HG03060 (cell line): ENCODE data around the gene PSG1.
"Not testable (repeated sequence)": the region's sequence is repeated elsewhere in the genome, so short reads cannot be mapped to it uniquely, and the experiment has no call there.

Experiments used
- ATAC-seq: cut with Tn5 transposase; IDR thresholded peaks from one replicate; pipeline ENCODE4 v1.9.1; 2021; ENCODE audit warnings: low read depth, moderate number of reproducible peaks; ENCODE audit not compliant: unreplicated experiment

The PSG1 gene

DNA sequence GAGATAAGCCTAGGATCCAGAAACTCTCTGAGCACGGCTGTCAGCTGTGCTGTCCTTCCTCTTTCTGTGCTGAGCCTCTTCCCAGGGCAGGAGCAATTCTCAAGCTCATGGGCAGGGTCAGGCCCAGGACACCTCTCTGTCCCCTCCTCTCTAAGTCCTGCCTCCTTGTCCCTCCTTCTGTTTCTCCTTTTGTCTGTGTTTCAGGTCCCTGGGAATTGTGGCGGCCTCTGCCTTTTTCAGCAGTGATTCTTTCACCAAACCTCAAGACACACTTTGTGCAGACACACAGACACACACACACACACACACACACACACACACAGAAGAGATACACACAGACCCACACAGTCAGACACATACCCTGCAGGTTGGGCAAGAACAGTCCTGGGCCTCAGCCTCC lies at the start of gene PSG1:
TSS of gene PSG1 (minus strand) at position 101 of the 400 bp plus-strand sequence. CDS start 132 bp downstream, outside the sequence.
- ATAC-seq, result no peak

DNA sequence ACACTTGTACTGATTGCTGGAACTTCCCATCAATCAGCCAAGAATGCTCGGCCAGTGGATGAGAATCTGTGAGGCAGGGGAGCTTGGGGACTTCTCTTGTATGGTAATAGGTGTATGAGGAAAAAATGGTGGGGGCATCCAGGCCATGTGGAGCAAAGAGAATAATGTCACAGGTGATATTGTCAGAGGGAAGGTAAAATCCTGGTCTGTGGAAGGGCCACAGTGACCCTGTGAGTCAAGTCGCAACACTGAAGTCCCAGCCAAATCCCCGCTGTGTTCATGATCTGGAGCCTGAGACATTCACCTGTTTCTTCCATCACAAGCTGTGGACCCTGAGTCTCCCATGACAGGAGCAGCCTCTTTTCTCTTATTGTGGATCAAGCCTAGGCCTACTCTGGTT lies 49.4 kb upstream of the PSG1 start:
- ATAC-seq, result no peak

DNA sequence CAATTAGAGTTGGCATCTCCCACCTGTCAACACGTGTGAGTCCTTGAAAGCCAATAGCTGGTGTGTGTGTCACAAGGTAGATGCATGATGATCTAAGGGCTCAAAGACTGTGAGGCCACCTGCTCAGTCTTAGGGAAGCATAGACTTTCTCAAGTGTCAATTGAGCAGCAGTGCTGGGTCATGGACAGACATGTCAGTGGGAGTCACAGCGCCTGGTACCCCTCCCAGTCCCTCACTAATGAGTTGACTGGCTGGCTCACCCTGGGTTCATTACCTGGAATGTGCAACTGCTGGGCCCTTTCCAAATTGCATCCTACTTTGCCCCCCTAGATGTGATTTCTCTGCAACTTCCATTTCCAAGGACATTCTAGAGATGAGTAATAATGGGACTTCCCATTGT lies 47.3 kb upstream of the PSG1 start:
- ATAC-seq, result no peak

DNA sequence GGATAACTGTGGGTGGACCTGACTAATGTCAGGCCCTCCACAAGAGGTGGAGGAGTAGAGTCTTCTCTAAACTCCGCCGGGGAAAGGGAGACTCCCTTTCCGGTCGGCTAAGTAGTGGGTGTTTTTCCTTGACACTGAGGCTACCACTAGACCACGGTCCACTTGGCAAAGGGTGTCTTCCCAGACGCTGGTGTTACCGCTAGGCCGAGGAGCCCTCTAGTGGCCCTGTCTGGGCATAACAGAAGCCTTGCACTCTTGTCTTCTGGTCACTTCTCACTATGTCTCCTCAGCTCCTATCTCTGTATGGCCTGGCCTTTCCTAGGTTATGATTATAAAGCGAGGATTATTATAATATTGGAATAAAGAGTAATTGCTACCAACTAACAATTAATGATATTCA lies 43.6 kb upstream of the PSG1 start:
- not testable (repeated sequence) for ATAC-seq

DNA sequence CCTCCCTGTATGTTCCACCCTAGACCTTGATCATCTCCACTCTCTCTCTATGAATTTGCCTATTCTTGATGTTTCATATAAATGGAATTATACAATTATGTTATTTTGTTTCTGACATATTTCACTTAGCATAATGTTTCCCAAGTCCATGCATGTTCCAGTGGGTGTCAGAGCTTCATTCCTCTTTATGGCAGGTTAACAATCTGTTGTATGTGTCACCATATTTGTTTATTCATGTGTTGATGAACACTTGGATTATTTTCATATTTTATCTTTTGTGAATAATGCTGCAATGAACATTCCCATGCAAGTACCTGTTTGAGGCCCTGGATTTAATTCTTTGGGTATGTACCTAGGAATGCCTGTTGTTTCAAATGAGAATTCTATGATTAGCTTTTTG lies 41.5 kb upstream of the PSG1 start:
- not testable (repeated sequence) for ATAC-seq

DNA sequence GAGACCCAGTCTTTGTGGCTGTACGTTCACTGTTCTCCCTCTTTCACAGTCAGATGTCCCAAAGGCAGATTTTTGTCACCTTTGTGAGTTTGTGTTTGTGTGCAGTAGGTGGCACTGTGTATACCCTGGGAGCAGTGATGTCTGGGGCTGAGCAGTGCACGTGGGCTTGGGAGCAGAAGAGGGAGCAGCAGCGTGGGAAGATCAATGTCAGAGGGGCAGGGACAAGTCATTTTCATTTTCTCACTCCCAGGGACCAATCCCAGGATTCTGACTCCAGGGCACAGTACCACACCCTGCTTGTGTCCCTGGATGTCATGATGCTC lies 40.2 kb upstream of the PSG1 start:
- no peak for ATAC-seq

DNA sequence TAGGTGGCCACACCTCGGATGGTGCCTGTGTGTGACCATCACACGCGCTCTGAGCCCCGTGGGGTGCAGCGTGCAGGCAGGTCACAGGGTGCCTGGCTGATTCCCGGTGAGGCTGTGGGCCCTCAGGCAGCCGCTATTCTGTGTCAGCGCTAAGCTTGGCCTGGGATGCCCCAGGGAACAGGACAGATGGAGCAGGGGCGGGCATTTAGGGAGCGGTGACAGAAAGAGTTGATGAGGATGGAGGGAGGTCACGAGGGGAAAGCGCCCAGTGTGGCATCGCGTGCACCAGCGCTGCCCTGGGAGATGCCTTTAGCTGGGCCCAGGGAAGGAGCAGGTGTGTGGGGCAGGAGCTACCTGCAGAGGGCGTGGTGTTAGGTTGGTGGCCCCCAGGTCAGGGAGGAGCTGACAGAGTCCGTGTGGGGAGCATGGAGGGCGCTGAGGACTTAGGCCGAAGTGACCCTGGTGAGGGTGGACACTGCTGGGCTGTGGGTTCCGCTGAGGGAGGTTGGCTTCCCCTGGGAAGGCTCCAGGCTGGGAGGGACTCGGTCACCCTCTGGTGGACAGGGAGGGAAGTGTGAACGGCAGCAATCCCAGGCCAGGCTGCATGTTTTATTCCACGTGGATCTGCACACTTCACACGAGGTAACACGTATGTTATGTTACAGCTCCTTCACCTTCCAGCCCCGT lies 39.7 kb upstream of the PSG1 start:
- not testable (repeated sequence) for ATAC-seq

DNA sequence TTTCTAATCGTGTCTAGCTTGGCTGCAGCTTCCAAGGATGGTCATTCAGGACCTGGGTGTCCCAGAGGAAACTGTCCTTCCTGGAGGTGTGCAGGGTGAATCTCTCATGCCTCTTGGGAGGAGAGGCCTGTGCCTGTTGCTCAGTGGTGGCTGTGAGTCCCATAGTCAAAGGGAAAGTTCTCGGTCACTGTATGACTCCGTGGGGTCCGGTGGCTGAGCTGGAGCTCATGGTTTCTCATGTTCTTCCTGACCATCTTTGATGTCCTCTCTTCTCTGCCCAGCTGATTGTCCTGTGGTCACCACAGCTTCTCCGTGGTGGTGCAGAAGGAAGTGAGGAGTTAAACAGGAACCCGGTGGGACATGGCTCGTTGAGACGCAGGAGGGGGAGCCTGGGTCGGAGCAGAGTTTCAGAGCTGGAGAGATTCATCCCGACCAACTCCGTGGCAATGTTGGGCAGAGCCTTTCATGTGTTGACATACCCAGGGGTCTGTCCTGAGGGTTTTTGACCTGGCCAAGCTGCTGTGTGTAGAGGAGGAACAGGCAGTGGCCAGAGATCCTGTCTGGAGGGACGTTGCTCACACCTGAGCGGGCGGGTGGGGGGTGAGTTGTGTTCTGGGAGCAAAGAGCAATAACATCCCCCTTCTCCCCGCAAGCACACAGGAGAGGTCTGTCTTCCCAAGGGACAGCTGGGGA lies 39.0 kb upstream of the PSG1 start:
- not testable (repeated sequence) for ATAC-seq

DNA sequence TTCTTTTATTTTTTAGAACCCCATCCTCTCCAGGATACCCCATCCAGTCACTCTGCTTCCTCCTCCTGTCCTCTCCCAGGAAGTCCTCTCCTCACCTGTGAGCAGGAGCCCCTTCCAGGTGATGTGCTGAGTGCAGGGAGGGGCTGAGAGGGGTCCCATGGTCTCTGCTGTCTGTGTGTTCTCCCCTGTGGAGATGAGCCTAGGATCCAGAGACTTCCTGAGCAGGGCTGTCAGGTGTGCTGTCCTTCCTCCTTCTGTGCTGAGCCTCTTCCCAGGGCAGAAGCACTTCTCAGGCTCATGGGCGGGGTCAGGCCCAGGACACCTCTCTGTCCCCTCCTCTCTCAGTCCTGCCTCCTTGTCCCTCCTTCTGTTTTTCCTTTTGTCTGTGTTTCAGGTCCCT lies 38.1 kb upstream of the PSG1 start, which contains the start of gene PSG6:
TSS of gene PSG6 (minus strand) at position 261 of the 400 bp plus-strand sequence. CDS start at position 159, 102 bp downstream.
- not testable (repeated sequence) for ATAC-seq

DNA sequence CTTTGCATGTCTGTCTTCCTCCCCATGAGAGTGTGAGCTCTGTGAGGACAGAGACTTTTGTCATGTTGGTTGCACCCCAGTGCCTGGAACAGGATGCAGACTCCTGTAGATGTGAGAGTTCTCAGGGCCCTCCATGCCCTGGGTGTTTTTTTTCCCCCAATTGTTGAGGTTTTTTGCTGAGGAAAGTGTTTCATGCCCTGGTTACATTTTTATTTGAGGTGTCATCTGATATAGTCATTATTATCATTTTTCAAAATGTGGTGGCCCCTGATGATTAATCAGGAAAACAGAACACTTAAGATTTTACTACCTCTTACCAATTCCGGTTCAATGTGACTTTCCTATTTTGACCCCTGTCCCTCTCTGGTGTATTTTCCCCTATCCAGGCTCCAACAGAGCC lies 37.4 kb upstream of the PSG1 start:
- ATAC-seq, result not testable (repeated sequence)

DNA sequence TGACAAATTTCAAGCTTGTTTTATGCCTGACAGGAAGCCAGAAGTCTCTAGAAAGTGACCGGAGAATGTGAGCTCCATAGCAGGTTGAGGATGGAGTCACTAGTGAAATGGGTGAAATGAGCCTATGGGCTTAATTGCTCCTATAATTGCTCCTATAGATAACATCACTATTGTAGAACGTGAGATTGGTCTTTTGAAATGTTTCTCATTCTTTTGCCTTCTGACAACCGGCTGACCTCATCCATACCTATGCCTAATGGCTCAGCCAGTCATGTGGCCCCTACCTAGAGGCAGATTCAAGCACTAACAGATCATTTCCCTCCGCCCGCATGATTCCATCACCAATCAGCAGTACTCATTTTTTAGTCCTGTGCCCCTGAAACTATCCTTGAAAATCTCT lies 34.0 kb upstream of the PSG1 start:
- ATAC-seq, result not testable (repeated sequence)

DNA sequence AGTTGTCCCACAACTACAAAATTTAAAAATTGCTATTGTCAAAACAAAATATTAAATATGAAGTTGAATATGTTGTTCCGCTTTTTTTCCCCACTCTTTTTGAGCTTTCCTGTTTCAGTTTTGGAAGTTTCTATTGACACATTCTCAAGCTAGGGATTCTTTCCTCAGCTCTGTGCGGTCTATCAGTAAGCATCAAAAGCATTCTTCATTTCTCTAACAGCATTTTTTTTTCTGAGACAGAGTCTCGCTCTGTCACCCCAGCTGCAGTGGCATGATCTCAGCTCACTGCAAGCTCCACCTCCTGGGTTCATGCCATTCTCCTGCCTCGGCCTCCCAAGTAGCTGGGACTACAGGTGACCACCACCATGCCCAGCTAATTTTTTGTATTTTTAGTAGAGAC lies 33.4 kb upstream of the PSG1 start:
- ATAC-seq, result not testable (repeated sequence)

DNA sequence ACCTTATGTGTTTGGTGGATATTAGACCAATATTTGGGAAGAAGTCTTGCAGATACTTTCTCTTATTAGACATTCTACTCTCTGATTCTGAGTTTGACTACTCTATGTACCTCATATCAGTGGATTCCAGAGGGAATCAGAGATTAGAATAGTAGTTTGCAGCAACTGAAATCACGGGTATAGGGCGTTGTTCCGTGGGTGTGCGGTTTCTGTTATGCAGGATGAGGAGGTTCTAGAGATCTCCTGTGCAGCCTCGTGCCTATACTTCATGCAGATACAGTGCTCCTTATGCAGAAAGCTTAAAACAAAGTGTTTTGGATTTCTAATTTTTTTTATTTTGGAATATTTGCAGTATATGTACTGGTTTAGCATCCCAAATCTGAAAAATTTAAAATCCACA lies 32.2 kb upstream of the PSG1 start:
- ATAC-seq, result not testable (repeated sequence)

DNA sequence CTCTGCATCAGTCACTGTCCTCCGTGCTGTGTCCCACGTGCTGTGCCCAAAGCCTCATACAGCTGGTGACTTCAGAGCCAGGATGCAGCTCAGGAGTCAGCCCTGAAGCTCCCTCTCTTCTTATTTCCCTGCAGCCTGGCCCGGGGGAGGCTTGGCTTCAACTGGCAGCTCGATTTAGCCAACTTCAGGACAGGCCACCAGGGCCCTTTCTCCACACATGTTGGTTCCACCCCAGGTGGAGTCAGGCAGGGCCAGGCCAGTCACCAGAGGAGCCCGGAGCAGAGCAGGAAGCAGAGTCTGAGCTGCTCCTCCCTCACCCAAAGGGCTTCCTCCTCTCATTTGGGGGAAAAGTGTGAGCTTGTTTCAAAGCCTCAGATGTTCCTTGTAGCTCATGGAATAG lies 26.6 kb upstream of the PSG1 start:
- not testable (repeated sequence) for ATAC-seq

DNA sequence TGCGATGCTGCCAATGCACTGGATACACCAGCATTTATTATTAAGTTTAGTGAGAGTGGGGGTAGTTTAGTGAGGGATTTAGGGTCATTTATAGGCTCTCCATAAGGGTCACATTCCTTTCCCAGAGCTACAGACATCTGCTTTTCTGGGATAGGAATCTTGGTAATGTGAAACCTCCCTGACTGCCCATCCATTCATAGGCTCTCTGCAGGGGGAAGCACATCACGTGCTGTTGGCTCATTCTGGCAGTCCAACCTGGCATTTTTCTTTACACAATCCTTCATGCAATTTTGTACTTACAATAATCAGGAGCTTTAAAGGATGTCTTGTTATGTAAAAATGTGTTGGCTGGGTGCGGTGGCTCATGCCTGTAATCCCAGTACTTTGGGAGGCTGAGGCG lies 21.0 kb upstream of the PSG1 start:
- ATAC-seq, result not testable (repeated sequence)

DNA sequence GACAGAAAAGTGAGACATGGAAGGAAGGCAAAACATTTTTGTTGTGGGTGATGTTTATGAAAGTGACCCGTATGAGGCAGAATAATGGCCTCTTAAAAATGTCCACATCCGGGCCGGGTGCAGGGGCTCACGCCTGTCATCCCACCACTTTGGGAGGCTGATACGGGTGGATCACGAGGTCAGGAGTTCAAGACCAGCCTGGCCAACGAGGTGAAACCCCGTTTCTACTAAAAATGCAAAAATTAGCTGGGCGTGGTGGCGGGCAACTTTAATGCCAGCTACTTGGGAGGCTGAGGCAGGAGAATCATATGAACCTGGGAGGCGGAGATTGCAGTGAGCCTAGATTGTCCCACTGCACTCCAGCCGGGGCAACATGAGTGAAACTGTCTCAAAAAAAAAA lies 20.2 kb upstream of the PSG1 start:
- not testable (repeated sequence) for ATAC-seq

DNA sequence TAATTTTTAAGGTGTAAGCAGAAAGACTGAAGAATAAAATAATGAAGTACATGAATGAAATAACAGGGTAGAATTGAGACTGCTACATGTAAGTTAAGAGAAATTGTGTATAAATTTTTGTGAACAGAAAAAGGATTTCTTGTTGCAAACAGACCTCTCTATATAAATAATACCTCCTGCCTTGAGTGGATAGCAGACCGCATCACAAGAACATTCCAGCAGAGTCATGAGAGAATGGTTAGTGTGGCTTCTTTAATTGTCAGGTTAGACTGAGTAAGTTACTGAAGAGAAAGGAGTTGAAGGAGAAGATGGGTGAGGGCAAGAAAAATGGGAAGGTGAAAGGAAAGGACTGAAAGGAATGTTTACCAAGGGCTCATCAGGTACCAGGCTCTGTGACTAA lies 19.6 kb upstream of the PSG1 start:
- not testable (repeated sequence) for ATAC-seq

DNA sequence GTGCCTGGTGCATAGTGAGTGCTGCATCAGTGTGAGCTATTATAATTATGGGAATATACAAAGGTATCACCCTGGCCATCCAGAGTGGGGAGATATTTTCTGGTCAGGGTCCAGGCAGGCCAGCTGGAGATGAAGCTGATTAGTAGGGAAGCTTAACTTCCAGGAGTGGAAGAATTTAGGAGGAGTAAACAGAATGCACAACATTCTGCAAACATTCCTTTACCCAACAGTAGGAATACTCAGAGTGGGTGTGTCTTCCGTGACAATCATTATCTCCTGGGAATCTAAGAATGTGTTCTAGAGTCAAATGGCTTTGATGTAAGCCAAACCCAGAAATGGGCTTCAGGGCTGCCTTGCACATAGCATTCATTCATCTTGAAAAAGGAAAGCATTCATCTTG lies 19.1 kb upstream of the PSG1 start:
- ATAC-seq, result not testable (repeated sequence)

DNA sequence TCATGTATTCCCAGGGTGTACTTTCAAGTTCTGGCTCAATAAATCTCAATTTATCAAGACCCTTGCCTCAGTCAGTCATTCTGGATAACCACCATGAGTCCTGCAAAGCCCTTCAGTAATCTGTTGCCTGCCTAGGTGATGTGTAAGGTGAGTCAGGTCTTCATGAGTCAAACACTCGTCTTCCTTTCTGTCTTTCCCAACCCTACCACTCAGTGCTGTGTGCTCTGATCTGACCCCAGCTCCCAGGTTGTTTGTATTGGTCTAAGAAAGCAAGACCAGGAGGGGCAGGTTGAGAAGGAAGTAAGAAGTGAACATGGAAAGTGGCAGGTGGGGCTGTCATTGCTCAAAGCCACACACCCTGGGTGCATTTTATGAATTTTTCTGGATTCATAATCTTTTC lies 18.2 kb upstream of the PSG1 start:
- not testable (repeated sequence) for ATAC-seq

DNA sequence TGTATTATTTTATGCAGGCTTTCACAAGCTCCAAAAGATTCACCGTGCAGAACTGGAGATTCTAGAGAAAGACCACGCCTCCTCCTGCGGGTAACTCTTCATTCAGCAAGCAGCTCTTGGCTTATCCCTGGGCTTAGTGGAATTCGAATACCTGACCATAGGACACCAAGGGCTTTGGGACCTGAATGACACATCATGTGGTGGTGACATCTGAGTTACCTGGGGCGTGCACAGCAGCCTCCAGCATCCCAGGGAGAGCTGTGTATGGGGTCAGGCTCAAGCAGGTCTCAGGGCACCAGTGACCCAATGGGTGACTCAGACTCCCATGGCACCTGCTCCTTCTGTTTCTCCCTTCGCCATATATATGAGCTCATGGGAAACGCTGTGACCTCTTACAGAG lies 10.9 kb upstream of the PSG1 start:
- not testable (repeated sequence) for ATAC-seq

DNA sequence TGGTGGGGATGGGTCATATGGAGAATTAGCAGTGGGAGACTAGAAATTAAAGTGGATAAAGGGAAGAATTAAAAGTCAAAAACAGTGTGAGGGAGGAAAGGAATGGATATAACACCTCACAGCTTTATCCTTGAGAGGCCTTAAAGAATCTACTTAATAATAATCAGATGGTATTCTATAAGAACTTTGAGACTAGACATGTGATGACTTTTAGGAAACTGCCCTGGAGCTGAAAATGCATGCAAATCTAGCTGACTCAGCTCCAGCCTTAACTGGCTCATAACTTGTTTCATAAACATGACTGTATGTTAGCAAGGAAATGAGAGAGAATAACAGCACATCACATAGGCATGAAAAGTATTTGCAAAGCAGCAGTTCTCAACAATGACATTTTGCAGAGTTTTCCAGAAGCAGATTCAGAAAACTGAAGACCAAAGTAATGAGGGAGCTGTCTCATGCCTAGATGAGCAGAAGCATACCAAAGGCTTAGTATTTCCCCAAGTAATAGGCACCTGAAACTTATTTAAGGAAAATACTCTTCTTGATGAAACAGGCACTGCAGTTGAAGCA lies 8.4 kb upstream of the PSG1 start:
- ATAC-seq, result not testable (repeated sequence)

DNA sequence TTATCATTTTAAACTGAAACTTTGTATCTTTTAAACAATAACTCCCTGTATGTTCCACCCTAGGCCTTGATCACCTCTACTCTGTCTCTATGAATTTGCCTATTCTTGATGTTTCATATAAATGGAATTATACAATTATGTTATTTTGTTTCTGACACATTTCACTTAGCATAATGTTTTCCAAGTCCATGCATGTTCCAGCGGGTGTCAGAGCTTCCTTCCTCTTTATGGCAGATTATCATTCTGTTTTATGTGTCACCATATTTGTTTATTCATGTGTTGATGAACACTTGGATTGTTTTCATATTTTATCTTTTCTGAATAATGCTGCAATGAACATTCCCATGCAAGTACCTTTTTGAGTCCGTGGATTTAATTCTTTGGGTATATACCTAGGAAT lies 3.2 kb upstream of the PSG1 start:
- ATAC-seq, result not testable (repeated sequence)
